ENCODE measurements around the gene CCT3. TPM values are rescaled to one million over a fixed set of nuclear protein-coding genes. Genes with fewer than 3 reads are reported as not detected.

The CCT3 gene
- total RNA-seq, 2 experiments from 2014 or later, result 385 to 387 TPM

DNA sequence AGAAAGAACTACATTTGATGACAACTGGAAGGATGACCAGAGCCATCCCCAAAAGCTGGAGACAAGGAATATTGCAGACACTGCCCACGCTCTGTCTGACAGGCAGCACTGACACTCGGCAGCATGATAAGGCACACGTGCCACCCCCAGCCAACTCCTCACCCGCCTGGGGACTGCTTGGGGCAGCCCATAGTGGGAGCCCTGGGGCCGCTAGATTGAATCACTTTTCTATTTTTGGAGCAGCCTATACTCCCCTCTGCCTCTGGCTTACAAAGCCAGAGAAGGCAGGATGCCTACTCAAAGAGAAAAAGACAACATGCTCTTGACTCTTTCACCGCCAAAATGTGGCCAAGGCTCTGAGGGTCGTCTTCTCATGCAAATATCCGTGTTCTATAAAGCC lies 56.8 kb downstream of the CCT3 start:
- Histone ChIP-seq H3K79me2 (ENCODE audit: insufficient read depth, low read depth, low read length) (peaks cover 43% of the 10 kb centered on the region), H2AFZ (ENCODE audit: low read length) (no peak overlapping the region), H3K27ac (ENCODE audit: low read depth, low read length, poor library complexity, severe bottlenecking) (peak overlapping the region; percentile 66), H3K4me1 (ENCODE audit: insufficient read depth, low read length, poor library complexity, severe bottlenecking) (peaks cover 26% of the 10 kb centered on the region), H4K20me1 (ENCODE audit: insufficient read depth, low read length) (peaks cover 19% of the 10 kb centered on the region; the same call in 1 of the 2 replicates), H3K9me2 (ENCODE audit: insufficient read depth, low read length) (no peaks in the 10 kb centered on the region), H3K4me2 (ENCODE audit: low read length) (peak overlapping the region; percentile 96), H3K9me3 (ENCODE audit: low read length) (no peaks in the 10 kb centered on the region), H3K4me3 (ENCODE audit: low read depth, low read length, poor library complexity, severe bottlenecking) (peak overlapping the region; percentile 82), H3K36me3 (ENCODE audit: insufficient read depth, low read length) (peaks cover 43% of the 10 kb centered on the region)
- POLR2A ChIA-PET, result interaction anchor here (0.5 to 2.8 kb wide), 3 partner anchors 45 to 146 kb away, joined by 3 to 11 read pairs (median 4); no protein-coding TSS in a partner anchor
- CTCF ChIA-PET (ENCODE audit: unreplicated experiment), result interaction anchor here (0.7 kb wide), 1 partner anchor 10 kb away, joined by 3 read pairs; no protein-coding TSS in a partner anchor
- BruUV-seq (replicated peaks), result no TSS peak
- intact Hi-C loops (cut with micrococcal nuclease; ENCODE audit: unreplicated experiment), result no loop called here
- peak; percentile 69 for DNase-seq (ENCODE audit: low spot score)
- TF ChIP-seq EZH2phosphoT487 (IDR thresholded peaks at IDR 0.05; ENCODE audit: borderline replicate concordance, low read depth, low read length) (no peak), CTCF (conservative IDR thresholded peaks at IDR 0.05; ENCODE audit: low read length) (peak; percentile 38)

GRCh38 chr1:156279837-156280236 lies 58.3 kb downstream of the CCT3 start:
- peaks cover 26% of the 10 kb centered on the region for H3K4me1 ChIP-seq (ENCODE audit: insufficient read depth, low read length, poor library complexity, severe bottlenecking)
- CTCF ChIA-PET (ENCODE audit: unreplicated experiment), result interaction anchor here (0.7 kb wide), 1 partner anchor 17 kb away, joined by 5 read pairs; no protein-coding TSS in a partner anchor
- H3K27ac ChIP-seq (ENCODE audit: low read depth, low read length, poor library complexity, severe bottlenecking), result no peak overlapping the region
- peaks cover 56% of the 10 kb centered on the region for H3K36me3 ChIP-seq (ENCODE audit: insufficient read depth, low read length)
- no peak for TF ChIP-seq CTCF (conservative IDR thresholded peaks at IDR 0.05; ENCODE audit: low read length)
- no peak for TF ChIP-seq EZH2phosphoT487 (IDR thresholded peaks at IDR 0.05; ENCODE audit: borderline replicate concordance, low read depth, low read length)
- BruUV-seq (replicated peaks), result no TSS peak
- no peaks in the 10 kb centered on the region for H3K9me2 ChIP-seq (ENCODE audit: insufficient read depth, low read length)
- peaks cover 19% of the 10 kb centered on the region; the same call in 1 of the 2 replicates for H4K20me1 ChIP-seq (ENCODE audit: insufficient read depth, low read length)
- H3K79me2 ChIP-seq (ENCODE audit: insufficient read depth, low read depth, low read length), result peaks cover 43% of the 10 kb centered on the region
- no peak for DNase-seq (ENCODE audit: low spot score)
- no peak overlapping the region for H3K4me3 ChIP-seq (ENCODE audit: low read depth, low read length, poor library complexity, severe bottlenecking)
- H3K4me2 ChIP-seq (ENCODE audit: low read length), result 0 out of 2 replicates have a peak overlapping the region, but pooled peaks have one; percentile 14
- no peaks in the 10 kb centered on the region for H3K9me3 ChIP-seq (ENCODE audit: low read length)
- POLR2A ChIA-PET, result interaction anchor here (0.5 to 0.9 kb wide), 4 partner anchors 18 to 462 kb away, joined by 3 to 4 read pairs (median 3); partner anchors contain the start of gene KHDC4
- no peak overlapping the region for H2AFZ ChIP-seq (ENCODE audit: low read length)
- intact Hi-C loops (cut with micrococcal nuclease; ENCODE audit: unreplicated experiment), result no loop called here

DNA sequence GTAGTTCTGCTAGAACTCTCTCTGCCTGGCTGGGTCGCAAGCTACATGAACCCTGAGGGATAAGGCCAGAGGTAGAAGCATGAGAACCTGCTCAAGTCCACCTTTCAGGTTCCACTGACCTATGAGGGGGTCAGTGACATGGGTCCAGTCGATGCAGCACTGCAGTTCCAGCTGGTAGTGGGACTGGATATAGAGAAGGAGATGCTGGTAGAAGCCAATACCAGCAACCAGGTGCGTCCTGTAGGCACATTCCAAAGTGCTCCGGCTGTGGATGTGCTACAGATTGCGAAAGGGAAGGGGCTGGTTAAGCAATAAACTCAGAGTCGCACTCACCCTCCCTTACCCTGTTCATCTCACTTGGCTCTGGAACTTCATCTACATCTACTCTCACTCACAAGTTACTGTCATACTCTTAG lies 61.1 kb downstream of the CCT3 start:
- Histone ChIP-seq H3K4me3 (ENCODE audit: low read depth, low read length, poor library complexity, severe bottlenecking) (no peak overlapping the region), H3K4me2 (ENCODE audit: low read length) (no peak overlapping the region), H3K9me2 (ENCODE audit: insufficient read depth, low read length) (no peaks in the 10 kb centered on the region), H3K36me3 (ENCODE audit: insufficient read depth, low read length) (peaks cover 85% of the 10 kb centered on the region), H3K79me2 (ENCODE audit: insufficient read depth, low read depth, low read length) (peaks cover 39% of the 10 kb centered on the region), H4K20me1 (ENCODE audit: insufficient read depth, low read length) (peaks cover 19% of the 10 kb centered on the region; the same call in 1 of the 2 replicates), H3K4me1 (ENCODE audit: insufficient read depth, low read length, poor library complexity, severe bottlenecking) (peaks cover 18% of the 10 kb centered on the region), H2AFZ (ENCODE audit: low read length) (no peak overlapping the region), H3K9me3 (ENCODE audit: low read length) (no peaks in the 10 kb centered on the region), H3K27ac (ENCODE audit: low read depth, low read length, poor library complexity, severe bottlenecking) (no peak overlapping the region)
- CTCF ChIA-PET (ENCODE audit: unreplicated experiment), result no interaction called here
- no peak for DNase-seq (ENCODE audit: low spot score)
- no peak for TF ChIP-seq CTCF (conservative IDR thresholded peaks at IDR 0.05; ENCODE audit: low read length)
- no peak for TF ChIP-seq EZH2phosphoT487 (IDR thresholded peaks at IDR 0.05; ENCODE audit: borderline replicate concordance, low read depth, low read length)
- no TSS peak for BruUV-seq (replicated peaks)
- intact Hi-C loops (cut with micrococcal nuclease; ENCODE audit: unreplicated experiment), result no loop called here
- POLR2A ChIA-PET, result interaction anchor here (0.6 kb wide), 1 partner anchor 402 kb away, joined by 3 read pairs; no protein-coding TSS in a partner anchor
